ENCODE measurements around the gene SLC1A4. TPM values are rescaled to one million over a fixed set of nuclear protein-coding genes. Genes with fewer than 3 reads are reported as not detected.
"Not testable (repeated sequence)": the region's sequence is repeated elsewhere in the genome, so short reads cannot be mapped to it uniquely, and the experiment has no call there.

SLC1A4 gene
- total RNA-seq, 1 donor from 2014 or later = 62.8 TPM

- intact Hi-C loops (cut with micrococcal nuclease) = loop anchor here (1.0 to 5.0 kb wide), 9 partner anchors 51 to 1401 kb away; partner anchors contain the start of genes ACTR2, AFTPH, CEP68 and MDH1
Observed at GRCh38 chr2:64989982-64990614, 899 bp downstream of the SLC1A4 start.

DNA sequence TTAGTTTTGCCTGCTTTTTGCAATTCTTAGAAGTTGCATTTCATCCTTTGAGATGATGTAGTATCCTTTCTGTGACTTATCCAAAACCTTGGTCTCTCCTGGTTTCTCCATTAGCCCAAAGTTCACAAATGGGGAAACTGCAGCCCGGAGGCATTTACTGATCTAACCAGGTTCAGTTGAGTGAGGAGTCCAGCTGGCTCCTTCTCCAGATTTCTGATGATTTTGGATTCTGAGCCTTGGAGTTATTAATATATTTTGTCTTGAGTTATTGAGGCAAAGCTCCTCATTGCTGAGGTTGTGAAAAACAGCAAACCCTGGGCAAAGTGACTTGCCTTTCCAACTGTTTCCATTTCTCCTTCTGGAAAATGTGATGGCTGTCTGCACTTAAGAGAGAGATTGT lies 1.7 kb downstream of the SLC1A4 start:
- intact Hi-C loops (cut with micrococcal nuclease) = no loop called here

DNA sequence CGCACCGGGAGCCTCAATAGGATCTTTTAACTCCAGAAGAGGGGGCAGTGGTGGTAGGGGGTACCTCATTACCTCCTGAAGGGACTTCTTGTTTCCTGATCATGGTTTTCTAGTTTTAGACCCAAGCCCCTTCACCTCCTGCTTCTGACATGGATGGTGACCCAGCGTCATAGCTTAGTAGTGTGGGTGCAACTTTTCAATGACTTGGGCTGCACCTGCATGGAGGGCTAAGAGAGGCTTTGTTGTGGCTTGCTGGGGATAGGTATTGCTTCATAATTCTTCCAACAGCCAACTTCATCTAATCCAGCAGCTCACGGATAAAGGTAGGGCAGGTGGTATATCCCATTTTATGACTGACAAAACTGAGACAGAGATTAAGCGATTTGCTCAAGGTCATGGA lies 3.0 kb downstream of the SLC1A4 start:
- intact Hi-C loops (cut with micrococcal nuclease) = no loop called here

DNA sequence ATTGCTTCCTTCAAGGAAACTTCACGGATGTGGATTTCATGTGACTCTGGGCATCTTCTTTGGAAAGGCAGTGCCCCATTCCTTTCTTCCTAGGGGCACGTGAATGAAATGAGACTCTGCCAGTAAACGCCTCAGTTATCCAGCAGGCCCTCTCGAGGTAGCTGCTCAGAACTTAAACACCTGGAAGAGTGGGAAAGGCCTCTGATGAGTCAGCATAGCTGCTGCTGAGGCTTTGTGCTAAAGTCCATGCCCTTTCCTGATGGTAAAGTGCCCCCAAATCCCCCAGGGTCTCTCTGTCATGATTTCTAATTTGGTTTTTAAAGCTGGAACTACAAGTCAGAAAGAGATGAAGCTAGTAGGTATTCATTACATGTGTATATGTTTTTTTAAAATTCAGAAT lies 3.8 kb downstream of the SLC1A4 start:
- intact Hi-C loops (cut with micrococcal nuclease) = no loop called here

DNA sequence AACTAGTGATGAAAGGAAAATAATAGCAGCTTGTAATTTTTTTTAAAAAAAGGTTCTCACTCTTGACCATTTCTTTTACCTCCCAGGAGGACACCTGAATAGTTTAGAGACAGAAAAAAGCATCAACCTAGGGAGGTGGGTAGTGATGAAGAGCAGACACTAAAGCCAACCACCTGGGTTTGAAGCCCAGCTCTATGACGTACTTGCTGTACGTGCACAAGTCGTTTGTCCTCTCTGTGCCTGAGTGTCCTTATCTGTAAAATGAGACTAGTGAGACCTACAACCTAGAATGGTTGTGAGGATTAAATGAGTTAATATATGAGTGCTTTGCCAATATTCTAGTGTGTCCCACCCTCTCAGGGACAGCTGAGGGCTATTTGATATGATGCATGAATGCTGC lies 5.8 kb downstream of the SLC1A4 start:
- intact Hi-C loops (cut with micrococcal nuclease) = no loop called here

DNA sequence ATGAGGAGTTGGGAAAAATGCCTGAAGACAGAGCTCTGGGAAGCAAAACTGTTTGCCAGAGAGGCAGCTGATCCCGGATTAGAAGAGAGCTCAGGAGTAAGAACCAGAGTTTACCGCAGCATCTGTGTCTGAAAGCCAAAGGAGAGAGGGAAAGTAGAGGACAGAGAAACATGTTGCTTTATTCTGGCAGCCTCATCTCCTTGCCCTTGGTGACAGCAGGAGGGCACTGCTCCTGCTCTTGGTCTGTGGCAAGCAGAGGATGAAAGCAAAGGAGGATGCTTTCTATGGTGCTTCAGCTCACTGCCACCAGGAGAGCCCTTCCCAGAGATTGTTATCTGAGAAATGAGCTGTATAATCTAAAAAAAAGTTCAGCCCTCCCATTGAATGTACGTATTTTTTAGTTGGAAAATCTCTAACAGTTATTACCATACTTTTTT lies 7.7 kb downstream of the SLC1A4 start:
- intact Hi-C loops (cut with micrococcal nuclease) = no loop called here

- intact Hi-C loops (cut with micrococcal nuclease) = no loop called here
Observed at GRCh38 chr2:64998658-64999061, 9.5 kb downstream of the SLC1A4 start.

DNA sequence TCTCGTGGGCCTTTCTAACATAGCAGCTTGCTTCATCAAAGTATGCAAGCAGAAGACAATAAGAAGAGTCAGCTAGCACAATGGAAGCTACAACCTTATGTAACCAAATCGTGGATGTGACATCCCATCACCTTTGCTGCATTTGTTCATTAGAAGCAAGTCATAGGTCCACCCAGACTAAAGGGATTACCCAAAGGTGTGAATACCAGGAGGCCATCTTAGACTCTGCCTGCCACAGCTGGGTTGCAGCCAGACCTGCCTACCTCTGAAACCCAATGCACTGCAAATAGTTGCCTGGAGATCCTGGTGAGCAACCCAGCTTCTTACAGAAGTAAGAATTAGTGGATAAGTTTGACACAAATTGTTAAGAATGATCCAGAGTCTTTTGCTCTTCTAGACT lies 10.6 kb downstream of the SLC1A4 start:
- intact Hi-C loops (cut with micrococcal nuclease) = no loop called here

- intact Hi-C loops (cut with micrococcal nuclease) = no loop called here
Observed at GRCh38 chr2:65000644-65001043, 11.4 kb downstream of the SLC1A4 start.

DNA sequence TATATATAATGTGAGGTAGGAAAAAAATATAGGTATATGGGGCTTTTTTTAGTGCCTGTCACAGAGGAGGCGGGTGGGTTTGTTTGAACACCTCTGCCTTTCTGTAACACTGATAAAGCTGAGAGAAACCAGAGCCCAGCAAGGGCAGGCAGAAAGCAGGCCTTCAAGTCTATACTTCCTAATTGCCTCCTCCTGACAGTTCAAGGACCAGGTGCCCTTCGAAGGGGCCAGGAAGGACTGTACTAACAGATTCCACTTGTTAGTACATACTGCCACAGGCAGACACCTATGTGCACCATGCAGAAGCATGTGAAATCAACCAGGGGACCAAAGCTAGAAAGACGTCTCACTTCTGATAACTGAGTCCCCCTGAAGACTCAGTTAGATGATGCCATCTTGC lies 13.8 kb downstream of the SLC1A4 start:
- intact Hi-C loops (cut with micrococcal nuclease) = no loop called here

DNA sequence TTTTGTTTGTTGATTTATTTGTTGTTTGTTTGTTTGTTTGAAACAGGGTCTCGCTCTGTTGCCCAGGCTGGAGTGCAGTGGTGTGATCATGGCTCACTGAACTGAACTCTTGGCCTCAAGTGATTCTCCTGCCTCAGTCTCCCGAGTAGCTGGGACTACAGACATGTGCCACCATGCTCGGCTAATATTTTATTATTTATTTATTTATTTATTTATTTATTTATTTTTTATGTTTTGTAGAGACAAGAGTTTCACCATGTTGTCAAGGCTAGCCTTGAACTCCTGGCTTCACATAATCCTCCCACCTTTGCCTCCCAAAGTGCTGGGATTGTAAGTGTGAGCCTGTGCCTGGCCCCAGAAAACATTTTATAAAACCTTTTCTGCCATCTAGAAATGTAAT lies 15.0 kb downstream of the SLC1A4 start:
- intact Hi-C loops (cut with micrococcal nuclease) = not testable (repeated sequence)

DNA sequence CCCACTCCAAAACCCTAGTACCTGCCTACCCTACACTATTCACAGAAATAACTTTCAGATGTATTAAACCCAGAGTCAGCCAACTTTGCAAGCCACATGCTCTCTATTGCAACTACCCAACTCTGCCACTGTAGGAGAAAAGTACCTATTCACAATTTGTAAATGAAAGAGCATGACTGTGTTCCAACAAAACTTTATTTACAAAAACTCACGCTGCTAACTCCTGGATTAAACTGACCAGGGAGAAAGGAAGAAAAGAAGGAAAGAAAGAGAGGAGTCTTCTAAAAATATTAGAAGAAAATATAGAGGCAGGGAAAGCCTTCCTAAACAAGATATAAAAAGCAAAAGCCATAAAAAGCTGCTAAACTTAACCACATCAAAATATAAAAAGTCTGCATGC lies 24.6 kb downstream of the SLC1A4 start:
- intact Hi-C loops (cut with micrococcal nuclease) = no loop called here

- intact Hi-C loops (cut with micrococcal nuclease) = no loop called here
Observed at GRCh38 chr2:65015731-65016130, 26.5 kb downstream of the SLC1A4 start.

DNA sequence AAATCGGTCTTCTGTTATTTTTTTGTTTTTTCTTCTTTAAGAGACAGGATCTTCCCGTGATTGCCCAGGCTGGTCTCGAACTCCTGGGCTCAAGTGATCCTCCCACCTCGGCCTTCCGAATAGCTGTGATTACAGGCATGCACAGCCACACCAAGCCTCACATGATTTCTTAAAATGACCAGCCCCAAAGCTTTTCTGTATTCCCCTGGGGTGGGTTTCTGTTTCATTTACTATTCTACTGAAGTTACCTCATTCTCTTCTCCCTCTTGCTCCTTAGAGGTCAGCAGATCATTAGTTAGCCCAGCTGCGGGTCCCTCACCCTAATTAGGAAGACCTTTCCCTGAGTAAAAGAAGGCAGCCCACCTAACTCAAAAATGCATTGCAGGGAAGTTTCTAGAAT lies 27.6 kb downstream of the SLC1A4 start:
- intact Hi-C loops (cut with micrococcal nuclease) = no loop called here

DNA sequence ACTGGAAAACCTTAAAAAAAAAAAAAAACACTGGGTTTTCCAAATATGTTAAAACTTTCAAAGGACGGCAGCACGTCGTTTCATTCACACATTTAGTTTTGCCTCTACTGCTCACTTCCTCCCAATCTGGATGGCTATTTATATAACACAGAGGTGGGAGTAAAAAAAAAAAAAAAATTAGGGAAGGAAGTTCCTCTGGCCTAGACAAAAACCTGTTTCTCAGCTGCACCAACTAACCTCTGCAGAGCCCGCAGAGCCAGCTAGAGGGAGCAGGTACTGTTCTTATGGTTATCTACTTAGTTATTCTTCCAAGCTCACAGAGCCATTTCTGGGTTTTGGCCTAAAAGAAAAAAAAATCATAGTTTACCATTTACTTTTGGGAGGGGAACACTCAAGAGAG lies 28.1 kb downstream of the SLC1A4 start:
- intact Hi-C loops (cut with micrococcal nuclease) = no loop called here

DNA sequence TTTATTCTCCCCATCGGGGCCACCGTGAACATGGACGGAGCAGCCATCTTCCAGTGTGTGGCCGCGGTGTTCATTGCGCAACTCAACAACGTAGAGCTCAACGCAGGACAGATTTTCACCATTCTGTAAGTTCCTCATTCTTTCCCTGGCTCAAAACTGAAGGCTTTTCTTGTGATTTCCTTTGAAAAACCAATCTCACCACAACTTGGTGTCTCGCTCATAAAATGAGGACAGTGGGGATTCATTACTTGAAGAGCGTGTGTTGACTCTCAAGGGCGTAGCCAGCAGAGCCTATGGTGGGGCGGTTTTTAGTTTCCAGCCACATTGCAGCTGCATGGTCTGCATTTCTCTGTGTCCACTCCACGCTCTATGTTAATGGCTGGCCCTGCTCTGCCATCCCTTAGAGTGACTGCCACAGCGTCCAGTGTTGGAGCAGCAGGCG lies 29.0 kb downstream of the SLC1A4 start:
- intact Hi-C loops (cut with micrococcal nuclease) = no loop called here

DNA sequence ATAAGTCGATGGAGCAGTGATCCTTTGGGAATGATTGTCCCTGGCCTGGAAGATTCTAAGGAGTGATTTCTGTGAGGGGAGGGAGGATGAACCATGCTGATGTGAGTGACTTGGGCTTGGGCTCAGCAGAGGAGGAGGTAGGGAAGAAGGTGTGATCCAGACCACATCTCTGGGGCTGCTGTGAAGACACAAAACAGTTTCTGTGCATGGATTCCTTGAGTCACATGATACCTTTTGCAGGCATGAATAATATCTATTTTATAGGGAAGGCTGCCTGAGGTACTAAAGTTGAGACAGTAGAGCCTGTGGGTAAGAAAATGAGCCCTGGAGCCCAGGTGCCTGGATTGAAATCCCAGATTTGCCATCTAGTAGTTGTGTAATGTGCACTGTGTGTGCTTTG lies 29.8 kb downstream of the SLC1A4 start:
- intact Hi-C loops (cut with micrococcal nuclease) = no loop called here

DNA sequence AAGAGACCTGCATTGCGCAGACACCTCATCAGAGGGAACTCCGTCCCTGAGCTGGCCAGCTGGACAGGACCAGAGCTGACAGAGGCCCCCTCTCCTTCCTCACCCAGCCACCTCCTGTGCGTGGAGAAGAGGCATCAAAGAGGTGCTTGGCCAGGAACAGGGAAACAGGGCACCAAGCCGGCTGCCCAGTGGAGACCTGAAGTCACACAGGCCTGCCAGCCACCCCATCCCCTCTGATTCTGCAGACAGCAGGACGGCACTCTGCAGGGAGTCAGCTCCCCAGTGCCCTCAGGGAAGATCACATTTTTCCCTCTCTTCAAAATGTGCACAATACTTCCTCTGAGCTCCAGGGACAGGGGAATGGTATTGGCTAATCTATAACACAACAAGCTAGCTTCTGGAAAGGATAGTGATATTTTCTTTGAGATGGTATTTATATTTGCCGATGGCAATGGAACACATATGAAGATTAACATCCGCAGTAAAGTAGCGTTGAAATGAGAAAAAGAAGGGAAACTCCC lies 30.5 kb downstream of the SLC1A4 start:
- intact Hi-C loops (cut with micrococcal nuclease) = no loop called here

- intact Hi-C loops (cut with micrococcal nuclease) = not testable (repeated sequence)
Observed at GRCh38 chr2:65020251-65020650, 31.1 kb downstream of the SLC1A4 start.

- intact Hi-C loops (cut with micrococcal nuclease) = no loop called here
Observed at GRCh38 chr2:65020943-65021528, 31.8 kb downstream of the SLC1A4 start.

- intact Hi-C loops (cut with micrococcal nuclease) = no loop called here
Observed at GRCh38 chr2:65021709-65022108, 32.5 kb downstream of the SLC1A4 start.

- intact Hi-C loops (cut with micrococcal nuclease) = no loop called here
Observed at GRCh38 chr2:65022189-65022588, 33.0 kb downstream of the SLC1A4 start.

- intact Hi-C loops (cut with micrococcal nuclease) = no loop called here
Observed at GRCh38 chr2:65023742-65024141, 34.5 kb downstream of the SLC1A4 start.
